Adrenal gland (tissue), 5 donors: Measurements from ENCODE around the gene PKP2.

Experiments
- POLR2A ChIP-seq, 2 donors: fragments of 450-650 bp; IDR thresholded peaks; one replicate each; pipeline ENCODE4 v1.6.1; 2017; ENCODE audit warnings: antibody characterized with exemption in 2 of 2, mild to moderate bottlenecking in 2 of 2, moderate library complexity in 1 of 2
- TF ChIP-seq, protein P1 (sequence below), 6 experiments: fragments of 450-650 bp in 4 of 6; fragments of 200-600 bp in 2 of 6; sonication (generic) in 1 of 6; IDR thresholded peaks; 1 replicate in 5 of 6; 2 replicates in 1 of 6; pipeline versions ENCODE4 v1.5.1 to v1.8.0; 2016 to 2021; ENCODE audit warnings: antibody characterized with exemption in 6 of 6, mild to moderate bottlenecking in 2 of 6, moderate library complexity in 1 of 6
- donor health status: DM: no; HTN: no; CAD: no.

DNA sequence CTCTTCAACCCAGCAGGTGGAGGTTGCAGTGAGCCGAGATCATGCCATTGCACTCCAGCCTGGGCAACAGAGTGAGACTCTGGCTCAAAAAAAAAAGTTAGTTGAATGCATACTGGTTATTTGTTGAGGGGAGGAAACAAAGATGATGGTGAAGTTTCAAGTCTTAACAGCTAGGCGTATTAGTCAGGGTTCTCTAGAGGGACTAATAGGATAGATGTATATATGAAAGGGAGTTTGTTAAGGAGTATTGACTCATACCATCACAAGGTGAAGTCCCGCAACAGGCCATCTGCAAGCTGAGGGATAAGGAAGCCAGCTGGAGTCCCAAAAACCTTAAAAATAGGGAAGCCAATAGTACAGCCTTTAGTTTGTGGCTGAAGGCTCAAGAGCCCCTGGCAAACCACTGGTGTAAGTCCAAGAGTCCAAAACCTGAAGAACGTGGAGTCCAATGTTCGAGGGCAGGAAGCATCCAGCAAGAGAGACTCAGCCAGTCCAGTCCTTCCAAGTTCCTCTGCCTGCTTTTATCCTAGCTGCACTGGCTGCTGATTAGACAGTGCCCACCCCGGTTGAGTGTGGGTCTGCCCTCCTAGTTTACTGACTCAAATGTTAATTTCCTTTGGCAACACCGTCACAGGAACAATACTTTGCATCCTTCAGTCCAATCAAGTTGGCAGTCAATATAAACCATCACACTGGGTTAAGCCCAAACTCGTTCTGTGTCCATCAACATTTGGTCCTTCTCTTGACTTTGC, 26.1 kb upstream of the PKP2 start:
- TF ChIP-seq, protein P1, sequence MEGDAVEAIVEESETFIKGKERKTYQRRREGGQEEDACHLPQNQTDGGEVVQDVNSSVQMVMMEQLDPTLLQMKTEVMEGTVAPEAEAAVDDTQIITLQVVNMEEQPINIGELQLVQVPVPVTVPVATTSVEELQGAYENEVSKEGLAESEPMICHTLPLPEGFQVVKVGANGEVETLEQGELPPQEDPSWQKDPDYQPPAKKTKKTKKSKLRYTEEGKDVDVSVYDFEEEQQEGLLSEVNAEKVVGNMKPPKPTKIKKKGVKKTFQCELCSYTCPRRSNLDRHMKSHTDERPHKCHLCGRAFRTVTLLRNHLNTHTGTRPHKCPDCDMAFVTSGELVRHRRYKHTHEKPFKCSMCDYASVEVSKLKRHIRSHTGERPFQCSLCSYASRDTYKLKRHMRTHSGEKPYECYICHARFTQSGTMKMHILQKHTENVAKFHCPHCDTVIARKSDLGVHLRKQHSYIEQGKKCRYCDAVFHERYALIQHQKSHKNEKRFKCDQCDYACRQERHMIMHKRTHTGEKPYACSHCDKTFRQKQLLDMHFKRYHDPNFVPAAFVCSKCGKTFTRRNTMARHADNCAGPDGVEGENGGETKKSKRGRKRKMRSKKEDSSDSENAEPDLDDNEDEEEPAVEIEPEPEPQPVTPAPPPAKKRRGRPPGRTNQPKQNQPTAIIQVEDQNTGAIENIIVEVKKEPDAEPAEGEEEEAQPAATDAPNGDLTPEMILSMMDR (IDR thresholded peaks at IDR 0.05): no peak
- TF ChIP-seq POLR2A (IDR thresholded peaks at IDR 0.05): no peak
